Kidney tubule cell (primary cell): ENCODE measurements around the gene ADGRE3.

ENCODE experiments used
- DNase-seq: peaks from one replicate; pipeline ENCODE4 v3.0.0-alpha.2; 2018; ENCODE audit warnings: low spot score

ADGRE3 gene, protein sequence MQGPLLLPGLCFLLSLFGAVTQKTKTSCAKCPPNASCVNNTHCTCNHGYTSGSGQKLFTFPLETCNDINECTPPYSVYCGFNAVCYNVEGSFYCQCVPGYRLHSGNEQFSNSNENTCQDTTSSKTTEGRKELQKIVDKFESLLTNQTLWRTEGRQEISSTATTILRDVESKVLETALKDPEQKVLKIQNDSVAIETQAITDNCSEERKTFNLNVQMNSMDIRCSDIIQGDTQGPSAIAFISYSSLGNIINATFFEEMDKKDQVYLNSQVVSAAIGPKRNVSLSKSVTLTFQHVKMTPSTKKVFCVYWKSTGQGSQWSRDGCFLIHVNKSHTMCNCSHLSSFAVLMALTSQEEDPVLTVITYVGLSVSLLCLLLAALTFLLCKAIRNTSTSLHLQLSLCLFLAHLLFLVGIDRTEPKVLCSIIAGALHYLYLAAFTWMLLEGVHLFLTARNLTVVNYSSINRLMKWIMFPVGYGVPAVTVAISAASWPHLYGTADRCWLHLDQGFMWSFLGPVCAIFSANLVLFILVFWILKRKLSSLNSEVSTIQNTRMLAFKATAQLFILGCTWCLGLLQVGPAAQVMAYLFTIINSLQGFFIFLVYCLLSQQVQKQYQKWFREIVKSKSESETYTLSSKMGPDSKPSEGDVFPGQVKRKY

DNA sequence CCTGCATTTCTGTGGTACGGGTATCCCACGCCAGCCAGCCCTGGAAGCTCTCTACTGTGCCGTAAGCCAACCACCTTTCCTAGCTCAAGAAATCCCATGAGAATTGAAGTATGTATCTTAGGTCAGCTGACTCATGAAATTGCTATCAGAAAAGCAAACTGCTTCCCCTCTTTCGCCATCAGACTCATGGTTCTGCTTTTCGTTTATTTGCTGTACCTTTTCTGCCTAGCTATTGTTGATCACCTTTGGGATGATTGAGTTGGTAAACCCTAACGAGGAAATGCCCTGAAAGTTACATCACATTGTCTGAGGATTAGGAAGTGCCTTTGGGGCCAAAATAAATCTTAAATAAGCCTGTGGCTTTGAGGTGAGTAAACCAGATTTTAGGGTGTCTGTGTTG lies at the start of gene ADGRE3:
Gene ADGRE3 (minus strand): TSS at position 81 of the 400 bp plus-strand sequence. CDS start 74 bp downstream, at position 7.
- DNase-seq: no peak

DNA sequence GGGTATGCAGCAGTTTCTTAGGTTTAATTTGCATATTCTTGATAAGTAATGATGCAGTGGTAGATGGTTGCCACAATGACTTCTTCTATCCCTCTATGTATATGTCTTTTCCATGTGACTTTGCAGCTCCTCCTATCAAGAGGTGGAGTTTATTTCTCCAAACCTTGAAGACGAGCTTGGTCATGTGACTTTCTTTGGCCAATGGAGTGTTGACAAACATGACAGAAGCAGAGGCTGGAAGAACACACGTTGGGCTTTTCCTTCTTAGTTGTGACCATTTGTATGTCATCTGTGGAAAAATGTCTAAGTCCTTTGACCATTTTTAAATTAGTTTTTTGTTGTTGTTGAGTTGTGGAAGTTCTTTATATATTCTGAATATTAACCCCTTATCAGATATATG lies 47.5 kb upstream of the ADGRE3 start:
- DNase-seq: no peak

DNA sequence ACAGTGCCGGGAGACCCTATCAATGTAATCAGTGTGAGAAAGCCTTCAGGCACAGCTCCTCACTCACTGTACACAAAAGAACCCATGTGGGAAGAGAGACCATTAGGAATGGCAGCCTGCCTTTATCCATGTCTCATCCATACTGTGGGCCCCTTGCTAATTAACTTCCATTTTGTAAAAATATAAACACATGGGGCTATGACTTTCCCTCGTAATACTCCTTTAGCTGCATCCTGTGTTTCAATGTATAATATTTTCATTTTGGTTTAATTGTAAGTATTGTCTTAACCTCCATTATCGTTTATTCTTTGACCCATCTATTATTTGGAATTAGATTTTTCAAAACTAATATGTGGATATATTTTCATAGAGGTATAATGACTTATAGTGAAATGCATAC lies 44.5 kb upstream of the ADGRE3 start:
- DNase-seq: no peak

DNA sequence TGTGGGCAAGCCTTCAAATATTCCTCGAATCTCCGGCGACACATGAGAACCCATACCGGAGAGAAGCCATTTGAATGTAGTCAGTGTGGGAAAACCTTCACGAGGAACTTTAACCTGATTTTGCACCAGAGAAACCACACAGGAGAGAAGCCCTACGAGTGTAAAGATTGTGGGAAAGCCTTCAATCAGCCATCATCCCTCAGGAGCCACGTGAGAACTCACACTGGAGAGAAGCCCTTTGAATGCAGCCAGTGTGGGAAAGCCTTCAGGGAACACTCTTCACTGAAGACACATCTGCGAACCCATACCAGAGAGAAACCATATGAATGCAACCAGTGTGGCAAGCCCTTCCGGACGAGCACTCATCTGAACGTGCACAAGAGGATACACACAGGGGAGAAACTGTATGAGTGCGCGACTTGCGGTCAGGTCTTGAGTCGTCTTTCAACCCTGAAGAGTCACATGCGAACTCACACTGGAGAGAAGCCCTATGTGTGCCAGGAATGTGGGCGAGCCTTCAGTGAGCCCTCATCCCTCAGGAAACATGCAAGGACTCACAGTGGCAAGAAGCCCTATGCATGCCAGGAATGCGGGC lies 44.0 kb upstream of the ADGRE3 start:
- no peak for DNase-seq

DNA sequence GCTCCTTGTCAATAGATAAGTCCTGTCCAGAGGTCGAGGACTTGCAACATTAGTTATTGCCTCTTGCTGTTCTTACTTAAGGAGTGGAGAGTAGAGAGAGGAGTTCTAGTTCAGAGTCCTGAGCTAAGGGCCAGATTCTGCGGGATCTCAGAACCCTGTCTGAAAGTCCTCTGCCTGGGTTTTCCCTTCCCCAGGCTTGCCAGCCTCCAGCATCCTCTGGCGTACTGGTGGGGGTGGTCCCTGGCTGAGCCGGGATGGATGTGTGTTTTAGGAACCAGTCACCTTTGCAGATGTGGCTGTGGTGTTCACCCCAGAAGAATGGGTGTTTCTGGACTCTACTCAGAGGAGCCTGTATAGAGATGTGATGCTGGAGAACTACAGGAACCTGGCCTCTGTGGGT lies 41.2 kb upstream of the ADGRE3 start:
- DNase-seq: no peak

DNA sequence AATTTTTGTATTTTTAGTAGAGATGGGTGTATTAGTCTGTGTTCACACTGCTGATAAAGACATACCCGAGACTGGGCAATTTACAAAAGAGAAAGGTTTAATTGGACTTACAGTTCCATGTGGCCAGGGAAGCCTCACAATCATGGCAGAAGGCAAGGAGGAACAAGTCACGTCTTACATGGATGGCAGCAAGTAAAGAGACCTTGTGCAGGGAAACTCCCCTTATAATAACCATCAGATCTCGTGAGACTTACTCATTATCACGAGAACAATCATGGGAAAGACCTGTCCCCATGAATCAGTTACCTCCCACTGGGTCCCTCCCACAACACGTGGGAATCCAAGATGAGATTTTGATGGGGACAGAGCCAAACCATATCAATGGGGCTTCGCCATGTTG lies 29.8 kb upstream of the ADGRE3 start:
- DNase-seq: no peak

DNA sequence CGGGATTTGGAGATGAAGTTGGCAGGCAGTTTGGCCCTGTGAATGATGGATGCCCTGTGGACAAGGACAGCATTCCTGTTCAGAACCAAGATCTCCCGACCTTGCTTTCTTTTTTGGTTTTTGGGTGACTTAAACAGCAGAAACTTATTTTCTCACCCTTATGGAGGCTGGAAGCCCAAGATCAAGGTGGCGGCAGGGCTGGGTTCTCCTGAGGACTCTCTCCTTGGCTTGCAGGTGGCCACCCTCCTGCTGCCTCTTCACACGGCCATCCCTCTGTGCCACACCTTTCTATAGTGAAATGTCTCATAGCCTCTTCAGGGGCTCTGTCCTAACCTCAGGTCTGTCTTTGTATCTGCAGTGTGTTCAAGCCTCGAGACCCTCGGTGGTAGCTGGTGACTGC lies 29.2 kb upstream of the ADGRE3 start:
- no peak for DNase-seq

DNA sequence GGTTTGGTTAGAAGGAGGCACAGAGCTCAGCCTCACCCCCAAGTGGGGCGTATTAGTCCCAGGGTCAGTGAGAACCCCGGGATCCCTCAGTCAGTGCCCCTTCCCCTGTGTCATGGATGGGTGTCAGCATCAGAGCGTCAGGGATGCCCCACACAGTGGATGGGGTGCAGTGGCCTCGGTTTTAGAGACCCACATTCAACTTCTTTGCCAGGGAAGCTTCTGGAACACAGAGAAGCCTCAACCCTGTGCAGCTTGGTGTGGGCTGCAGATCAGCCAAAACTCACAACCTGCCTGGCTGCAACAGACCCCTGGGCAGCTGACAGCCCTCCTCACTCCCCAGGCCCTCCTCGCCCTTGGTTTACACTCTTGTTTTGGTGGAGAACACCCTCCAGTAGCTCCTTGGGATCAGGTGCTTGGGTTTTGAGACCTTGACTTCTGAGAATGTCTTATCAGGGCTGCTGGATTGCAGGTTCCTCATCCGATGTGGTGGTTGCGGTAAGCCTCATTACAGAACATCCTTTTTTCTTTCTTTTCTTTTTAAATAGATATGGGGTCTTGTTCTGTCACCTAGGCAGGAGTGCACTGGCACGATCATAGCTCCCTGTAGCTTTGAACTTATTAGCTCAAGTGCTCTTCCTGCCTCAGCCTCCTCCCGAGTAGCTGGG lies 26.2 kb upstream of the ADGRE3 start:
- no peak for DNase-seq

DNA sequence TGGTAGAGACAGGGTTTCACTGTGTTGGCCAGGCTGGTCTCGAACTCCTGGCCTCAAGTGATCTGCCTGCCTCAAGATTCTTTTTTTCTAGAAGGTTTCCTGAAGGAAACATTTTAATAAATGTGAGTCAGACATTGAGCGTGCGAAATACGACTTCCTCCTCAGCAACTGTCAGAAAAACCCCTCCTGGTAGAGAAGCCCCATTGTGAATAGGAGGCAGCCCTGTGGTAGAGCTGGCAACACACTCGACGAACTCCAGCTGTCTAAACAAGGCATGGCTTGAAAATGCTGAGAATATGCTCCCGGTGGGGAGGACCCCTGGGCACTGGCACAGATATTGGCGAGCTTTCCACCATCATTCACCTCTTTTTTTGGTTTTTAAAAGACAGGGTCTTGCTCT lies 25.0 kb upstream of the ADGRE3 start:
- no peak for DNase-seq

DNA sequence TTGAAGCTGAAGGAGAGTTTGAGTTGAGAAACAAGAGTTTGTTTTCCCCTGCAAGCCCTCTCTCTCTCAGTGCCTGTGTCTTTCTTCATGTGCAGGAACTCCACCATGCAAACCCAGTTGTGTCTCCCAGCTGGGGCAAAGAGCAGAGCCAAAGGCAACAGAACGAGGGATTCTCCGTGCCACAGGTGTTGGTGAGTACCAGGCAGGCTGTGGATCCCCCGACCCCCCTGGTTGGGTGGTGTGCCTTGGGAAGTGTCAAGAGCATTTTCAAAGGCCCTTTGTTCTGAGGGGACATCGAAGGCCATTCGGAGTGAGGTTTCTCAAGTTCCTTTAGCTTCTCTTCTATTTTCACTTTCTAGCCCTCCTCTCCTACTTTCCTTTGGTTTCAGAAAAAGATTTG lies 20.8 kb upstream of the ADGRE3 start:
- DNase-seq: no peak

DNA sequence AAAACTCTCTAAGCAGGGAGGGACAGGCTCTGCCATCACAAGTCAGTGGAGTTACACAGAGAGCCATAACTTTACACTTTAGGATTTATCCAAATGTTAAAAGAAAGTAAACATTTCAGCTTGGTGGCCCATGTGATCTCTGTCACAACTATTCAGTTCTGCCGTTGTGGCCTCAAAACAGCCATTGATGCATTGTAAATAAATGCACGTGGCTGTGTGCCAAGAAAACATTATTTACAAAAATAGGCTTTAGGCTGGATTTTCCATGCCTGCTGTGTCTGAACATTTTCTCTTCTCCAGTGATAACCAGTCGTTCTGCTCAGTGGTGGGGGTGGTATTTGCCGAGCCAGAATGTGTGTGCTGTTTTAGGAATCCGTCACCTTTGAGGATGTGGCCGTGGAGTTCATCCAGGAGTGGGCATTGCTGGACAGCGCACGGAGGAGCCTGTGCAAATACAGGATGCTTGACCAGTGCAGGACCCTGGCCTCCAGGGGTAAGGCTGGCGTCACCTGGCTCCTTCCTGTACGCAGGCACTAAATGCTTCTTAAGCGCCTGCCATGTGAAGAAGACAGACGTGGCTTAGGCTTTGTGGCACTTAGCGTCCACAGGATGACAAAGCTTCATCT lies 20.1 kb upstream of the ADGRE3 start:
- DNase-seq: no peak

DNA sequence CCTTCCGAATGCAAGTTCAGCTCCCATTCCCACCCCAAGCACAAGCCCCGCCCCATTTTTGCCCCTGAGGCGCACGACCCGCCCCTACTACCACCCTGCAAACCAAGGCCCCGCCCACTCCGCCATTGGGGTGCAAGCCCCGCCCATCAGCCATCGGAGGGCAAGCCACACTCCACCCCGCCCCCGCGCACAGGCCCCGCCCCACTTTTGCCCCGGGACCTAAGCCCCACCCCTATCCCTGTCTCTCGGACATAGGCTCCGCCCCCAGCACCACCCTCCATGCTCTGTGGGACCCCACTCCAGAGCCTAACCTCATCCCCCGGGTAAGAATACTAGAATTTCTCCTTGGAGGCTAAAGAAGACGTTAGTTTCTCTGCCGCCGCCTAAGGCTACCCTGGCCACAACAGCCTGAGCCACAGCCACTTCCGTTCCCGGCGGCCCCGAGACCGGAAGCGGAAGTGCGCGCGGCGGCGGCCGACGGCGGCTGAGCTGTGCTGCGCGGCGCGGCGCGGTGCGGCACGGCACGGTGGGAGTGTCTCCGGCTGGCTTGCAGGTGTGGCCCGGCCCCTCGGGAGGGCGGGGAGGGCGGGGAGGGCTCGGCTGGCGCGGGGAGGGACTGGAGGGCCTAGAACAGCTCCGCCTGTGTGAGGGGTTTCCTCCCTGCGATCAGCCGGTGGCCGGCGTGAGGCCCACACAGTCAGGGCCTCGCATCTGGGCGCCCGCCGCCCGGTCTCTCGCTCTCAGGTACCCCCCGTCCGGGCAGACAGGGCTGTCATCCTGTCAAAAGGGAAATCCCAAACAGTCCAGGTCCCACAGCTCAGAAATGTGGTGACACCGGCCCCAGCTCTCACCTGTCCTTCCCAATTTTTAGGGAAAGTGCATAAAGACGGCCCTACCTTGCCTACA lies 15.2 kb upstream of the ADGRE3 start, which contains the start of gene ZNF333:
Gene ZNF333 (plus strand): TSS at position 451 of the 906 bp plus-strand sequence. CDS start 3,444 bp downstream, outside the sequence.
- DNase-seq: peak; percentile 93

DNA sequence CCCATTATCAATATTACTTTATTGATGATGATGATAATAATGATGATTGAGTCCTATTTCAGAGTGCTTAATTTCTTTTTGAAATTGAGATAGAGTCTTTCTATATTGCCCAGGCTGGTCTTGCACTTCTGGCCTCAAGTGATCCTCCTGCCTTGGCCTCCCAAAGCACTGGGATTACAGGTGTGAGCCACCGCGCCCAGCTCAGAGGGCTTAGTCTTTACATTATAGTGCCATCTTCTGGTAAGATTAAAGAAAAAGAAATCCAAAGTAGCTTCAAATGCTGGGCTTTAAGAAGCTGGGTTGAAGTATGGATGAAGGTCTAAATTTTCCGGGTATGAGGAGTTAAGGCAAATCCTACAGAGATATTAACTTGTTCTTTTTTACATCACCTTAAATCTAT lies 11.8 kb upstream of the ADGRE3 start:
- DNase-seq: peak; percentile 24

DNA sequence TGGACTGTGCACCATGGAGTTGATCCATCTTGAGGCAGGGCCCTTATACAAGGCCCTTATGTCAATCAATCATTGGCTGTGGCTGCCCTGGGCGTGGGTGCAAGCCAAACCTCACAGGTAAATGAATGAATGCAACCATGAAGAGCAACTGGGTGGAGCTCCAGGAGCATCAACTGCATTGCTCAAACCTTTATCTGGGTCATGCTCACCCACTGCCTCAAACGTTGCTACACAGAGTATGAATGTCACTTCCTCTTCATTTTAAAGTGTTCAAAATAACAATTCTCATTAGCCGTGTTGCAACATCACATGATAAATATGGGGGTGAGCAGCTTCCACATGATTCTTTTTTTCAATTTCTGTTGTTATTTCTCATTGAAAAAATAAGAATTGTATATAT lies 8.8 kb upstream of the ADGRE3 start:
- DNase-seq: no peak

DNA sequence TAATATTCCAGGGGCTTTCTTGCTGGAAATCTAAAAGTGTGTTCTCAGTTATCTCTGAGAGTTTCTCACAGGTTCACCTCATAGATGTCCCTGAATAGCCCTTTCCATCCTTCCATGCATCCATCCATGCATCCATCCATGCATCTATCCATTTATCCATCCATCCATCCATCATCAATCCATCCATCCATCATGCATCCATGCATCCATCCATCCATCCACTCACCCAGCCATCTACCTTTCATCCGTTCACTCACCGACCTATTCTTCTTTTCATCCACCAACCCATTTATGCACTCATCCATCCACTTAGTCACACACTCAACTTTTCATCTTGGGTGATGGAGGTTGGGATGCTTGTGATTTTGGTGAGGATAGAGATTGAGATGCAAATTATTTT lies 7.4 kb upstream of the ADGRE3 start:
- no peak for DNase-seq

DNA sequence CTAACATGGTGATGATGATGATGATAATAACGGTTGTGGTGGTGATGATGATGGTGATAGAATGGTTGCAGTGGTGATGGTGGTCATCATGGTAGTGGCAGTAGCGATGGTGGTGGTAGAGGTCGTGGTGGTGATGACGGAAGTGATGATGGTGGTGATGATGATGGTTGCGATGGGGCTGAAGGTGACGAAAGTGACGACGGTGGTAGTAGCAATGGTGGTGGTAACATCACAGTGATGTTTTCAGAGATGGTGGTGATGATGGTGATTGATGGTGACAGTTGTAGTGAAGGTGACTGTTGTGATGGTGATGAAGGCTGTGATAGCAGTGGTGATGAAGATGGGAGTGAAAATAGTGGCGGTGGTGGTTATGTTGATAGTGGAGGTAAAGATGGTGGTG lies 3.6 kb upstream of the ADGRE3 start:
- no peak for DNase-seq

DNA sequence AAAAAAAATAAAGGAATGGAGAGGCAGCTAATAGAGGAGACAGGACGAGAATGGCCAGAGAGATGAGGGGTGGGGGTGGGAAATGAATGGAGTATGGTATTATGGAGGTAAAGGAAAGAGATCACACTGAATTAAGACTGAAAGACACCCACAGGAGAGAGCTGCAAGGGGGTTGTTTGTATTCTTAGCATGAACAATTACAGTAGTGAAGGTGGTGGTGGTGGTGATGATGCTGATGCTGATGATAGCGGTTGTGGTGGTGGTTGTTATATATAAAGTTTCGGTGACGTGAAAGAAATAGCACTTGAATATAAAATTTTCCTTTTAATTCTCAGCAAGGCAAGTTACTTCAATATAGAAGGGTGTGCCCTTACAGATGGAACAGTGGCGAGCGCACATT lies 2.8 kb upstream of the ADGRE3 start:
- no peak for DNase-seq

DNA sequence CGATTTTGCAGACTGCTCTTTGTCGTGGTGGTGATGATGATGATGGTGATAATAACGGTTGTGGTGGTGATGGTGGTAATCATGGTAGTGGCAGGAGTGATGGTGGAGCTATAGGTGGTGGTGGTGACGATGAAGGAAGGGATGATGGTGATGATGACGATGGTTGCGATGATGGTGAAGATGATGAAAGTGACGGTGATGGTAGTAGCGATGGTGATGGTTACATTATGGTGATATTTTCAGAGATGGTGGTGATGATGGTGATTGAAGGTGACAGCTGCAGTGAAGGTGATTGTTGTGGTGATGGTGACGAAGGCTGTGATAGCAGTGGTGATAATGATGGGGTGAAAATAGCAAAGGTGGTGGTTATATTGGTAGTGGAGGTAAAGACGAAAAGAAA lies 2.1 kb upstream of the ADGRE3 start:
- no peak for DNase-seq

DNA sequence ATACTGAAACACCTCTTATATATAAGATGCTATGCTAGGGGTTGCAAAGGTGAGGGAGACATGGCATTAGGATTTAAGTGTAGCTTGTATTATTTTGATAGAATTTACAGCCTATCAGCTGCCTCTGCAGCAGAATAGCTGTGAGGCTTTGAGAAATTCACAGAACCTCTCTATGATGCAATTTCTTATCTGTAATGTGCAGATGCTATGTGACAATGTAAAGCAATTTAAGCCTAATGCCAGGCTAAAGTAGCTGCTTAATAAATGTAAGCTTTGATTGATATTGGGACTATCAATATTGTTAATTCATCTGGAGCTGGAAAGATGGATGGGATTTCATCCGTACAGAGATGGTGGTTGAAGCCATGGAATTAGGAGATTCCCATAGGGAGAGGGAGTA lies 1.6 kb downstream of the ADGRE3 start:
- no peak for DNase-seq

DNA sequence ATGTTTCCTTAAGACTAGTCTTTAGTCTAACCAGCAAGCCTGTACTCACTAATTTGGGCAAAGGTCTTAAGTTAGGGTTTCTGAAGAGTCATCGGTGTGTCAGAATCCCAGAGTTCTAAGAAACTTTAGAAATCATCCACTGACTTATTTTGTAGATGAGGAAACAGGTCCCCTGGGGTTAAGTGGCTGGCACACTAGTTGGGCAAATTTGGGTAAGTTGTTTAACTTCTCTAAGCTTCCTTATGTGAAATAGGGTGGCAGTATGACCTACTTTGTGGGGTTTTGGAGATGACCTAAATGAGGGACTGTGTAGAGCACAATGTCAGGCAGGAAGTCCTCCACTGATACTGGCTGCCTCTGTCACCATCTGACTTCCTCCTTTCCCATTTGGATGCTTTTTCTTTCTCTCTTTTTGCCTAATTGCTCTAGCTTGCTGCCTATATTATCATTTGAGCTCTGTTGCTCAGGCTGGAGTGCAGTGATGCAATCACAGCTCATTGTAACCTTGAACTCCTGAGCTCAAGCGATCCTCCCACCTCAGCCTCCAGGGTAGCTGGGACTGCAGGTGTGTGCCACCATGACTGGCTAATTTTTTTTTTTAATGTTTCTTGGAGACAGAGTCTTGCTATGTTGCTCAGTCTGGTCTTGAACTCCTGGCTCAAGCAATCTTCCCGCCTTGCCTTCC lies 2.3 kb downstream of the ADGRE3 start:
- no peak for DNase-seq

DNA sequence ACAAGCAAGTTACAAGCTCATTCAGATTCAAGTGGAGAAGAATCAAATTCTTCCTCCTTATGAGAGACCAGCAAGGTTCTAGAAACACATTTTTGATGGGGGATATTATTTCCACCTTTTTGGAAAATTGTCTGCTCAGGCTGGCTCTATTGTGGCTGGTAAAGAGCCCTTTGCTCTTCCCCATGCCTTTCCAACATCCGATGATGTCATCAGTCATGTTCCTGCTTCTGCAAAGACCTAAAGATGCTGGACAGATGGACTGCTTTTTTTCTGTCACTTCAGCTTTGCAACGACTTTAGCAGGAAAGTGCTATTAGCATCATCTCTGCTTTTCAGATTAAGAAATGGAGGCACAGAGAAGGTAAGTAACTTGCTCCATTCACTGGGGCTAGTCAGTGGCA lies 4.2 kb downstream of the ADGRE3 start:
- DNase-seq: no peak
